ENCODE results near the gene SOD2. TPM values are rescaled to one million over a fixed set of nuclear protein-coding genes. Genes with fewer than 3 reads are reported as not detected.
A peak's percentile ranks its signal among the peaks of the same experiment; 100 is the strongest.

Gene SOD2
- total and polyA plus RNA-seq, 3 experiments from 2014 or later, result 82.9 to 86.6 (median 85.0) TPM

DNA sequence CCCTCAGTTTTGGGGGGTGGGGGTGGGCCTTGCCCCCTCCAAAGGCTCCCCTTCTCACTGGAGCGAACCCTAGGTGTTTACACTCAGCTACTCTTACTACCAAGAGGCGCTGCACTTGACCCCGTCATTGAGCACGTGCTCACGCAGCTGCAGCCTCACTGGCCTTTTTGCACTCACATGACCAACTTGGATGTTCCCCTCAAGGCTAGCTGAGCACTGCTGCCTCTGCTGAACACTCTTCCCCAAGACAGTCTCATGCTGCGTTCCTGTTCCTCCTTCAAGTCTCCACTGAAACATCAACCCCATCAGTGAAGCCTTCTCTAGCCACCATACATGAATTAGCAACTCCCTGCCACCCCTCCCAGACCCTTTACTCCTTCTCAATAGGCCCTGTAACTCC, 4.0 kb downstream of the SOD2 start:
- Mint-ChIP-seq H3K36me3 (peaks cover 0 to 62% (median 17%) of the 10 kb centered on the region in 3 donors), H3K27me3 (no peaks in the 10 kb centered on the region), H3K9me3 (no peaks in the 10 kb centered on the region), H3K4me3 (peak overlapping the region in 1 of 7 donors; percentile 54), H3K4me1 (peaks cover 38 to 57% (median 52%) of the 10 kb centered on the region in 3 donors), H3K27ac (peak overlapping the region in 2 of 8 donors; percentile 33 to 51)
- POLR2A ChIA-PET, result no interaction called here
- H3K4me1 ChIP-seq (ENCODE audit: insufficient read depth, low read length), result peaks cover 26% of the 10 kb centered on the region
- H3K27me3 ChIP-seq (ENCODE audit: insufficient read depth, low read length, poor library complexity, severe bottlenecking), result no peaks in the 10 kb centered on the region
- H3K36me3 ChIP-seq (ENCODE audit: insufficient read depth, low read length), result peaks cover 14% of the 10 kb centered on the region
- H3K9me3 ChIP-seq (ENCODE audit: low read length), result no peaks in the 10 kb centered on the region
- DNase-seq, result no peak
- H3K27ac ChIP-seq (ENCODE audit: low read depth, low read length), result no peak overlapping the region
- H3K4me3 ChIP-seq (ENCODE audit: low read length), result no peak overlapping the region
- CTCF ChIA-PET, result interaction anchor here (1.1 kb wide), 1 partner anchor 101 kb away, joined by 3 read pairs; the partner anchor contains the start of gene MRPL18

DNA sequence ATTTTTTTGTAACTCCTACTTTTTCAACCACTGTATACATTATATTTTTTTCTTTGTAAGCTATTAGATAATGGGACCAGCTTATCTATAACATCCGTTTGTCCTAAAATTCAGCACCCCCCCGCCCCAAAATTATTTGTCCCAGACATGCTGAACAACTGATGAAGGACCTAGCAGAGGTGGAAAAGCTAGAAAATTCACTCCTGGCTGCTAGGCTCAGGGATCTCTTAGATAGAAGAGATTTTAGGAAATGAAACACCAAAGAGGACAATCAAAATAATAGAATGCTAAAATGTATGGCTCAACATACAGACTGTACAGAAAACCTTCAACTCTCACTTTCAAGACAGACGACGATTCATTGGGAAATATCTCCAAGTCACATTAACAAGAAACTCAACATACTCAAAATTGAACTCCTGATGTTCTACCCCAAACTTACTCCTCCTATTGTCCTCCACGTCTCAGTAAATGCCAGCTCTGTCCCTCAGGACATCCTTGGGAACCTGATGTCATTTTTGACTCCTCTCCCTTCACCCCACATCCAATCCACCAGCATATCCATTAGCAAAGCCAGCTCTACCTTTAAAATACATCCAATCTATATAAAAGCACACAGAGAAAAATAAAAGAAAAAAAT, 4.7 kb downstream of the SOD2 start:
- no peak overlapping the region for H3K4me3 Mint-ChIP-seq
- H3K9me3 Mint-ChIP-seq, result no peaks in the 10 kb centered on the region
- H3K27me3 Mint-ChIP-seq, result no peaks in the 10 kb centered on the region
- CTCF ChIA-PET, result interaction anchor here (1.1 kb wide), 1 partner anchor 102 kb away, joined by 3 read pairs; the partner anchor contains the start of gene MRPL18
- H3K9me3 ChIP-seq (ENCODE audit: low read length), result no peaks in the 10 kb centered on the region
- no peaks in the 10 kb centered on the region for H3K27me3 ChIP-seq (ENCODE audit: insufficient read depth, low read length, poor library complexity, severe bottlenecking)
- peaks cover 0 to 66% (median 20%) of the 10 kb centered on the region in 3 donors for H3K36me3 Mint-ChIP-seq
- H3K4me1 Mint-ChIP-seq, result peaks cover 33 to 53% (median 49%) of the 10 kb centered on the region in 3 donors
- H3K4me1 ChIP-seq (ENCODE audit: insufficient read depth, low read length), result peaks cover 22% of the 10 kb centered on the region
- peak overlapping the region in 3 of 8 donors; percentile 6 to 51 (median 14) for H3K27ac Mint-ChIP-seq
- no peak for DNase-seq
- no peak overlapping the region for H3K4me3 ChIP-seq (ENCODE audit: low read length)
- peaks cover 19% of the 10 kb centered on the region for H3K36me3 ChIP-seq (ENCODE audit: insufficient read depth, low read length)
- H3K27ac ChIP-seq (ENCODE audit: low read depth, low read length), result no peak overlapping the region
- POLR2A ChIA-PET, result no interaction called here

DNA sequence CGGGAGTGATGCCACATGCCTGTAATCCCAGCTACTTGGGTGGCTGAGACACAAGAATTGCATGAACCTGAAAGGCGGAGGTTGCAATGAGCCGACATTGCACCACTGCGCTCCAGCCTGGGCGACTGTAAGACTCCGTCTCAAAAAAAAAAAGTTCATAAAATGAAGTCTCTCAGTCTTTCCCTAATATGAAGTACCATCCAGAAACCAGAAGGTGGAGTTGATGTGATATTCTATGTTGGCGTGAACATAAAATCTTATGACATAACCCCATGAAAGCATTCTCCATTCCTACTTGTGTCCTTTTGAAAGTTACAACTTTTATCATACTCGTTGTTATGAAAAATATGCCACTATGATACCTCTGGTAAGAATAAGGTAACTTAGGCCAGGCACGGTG, 5.7 kb downstream of the SOD2 start:
- no peak overlapping the region for H3K27ac ChIP-seq (ENCODE audit: low read depth, low read length)
- Mint-ChIP-seq H3K4me3 (no peak overlapping the region), H3K4me1 (peaks cover 33 to 51% (median 48%) of the 10 kb centered on the region in 3 donors), H3K27ac (no peak overlapping the region), H3K27me3 (no peaks in the 10 kb centered on the region), H3K36me3 (peaks cover 0 to 70% (median 20%) of the 10 kb centered on the region in 3 donors), H3K9me3 (no peaks in the 10 kb centered on the region)
- ChIA-PET CTCF (no interaction called here), POLR2A (no interaction called here)
- peaks cover 21% of the 10 kb centered on the region for H3K4me1 ChIP-seq (ENCODE audit: insufficient read depth, low read length)
- H3K27me3 ChIP-seq (ENCODE audit: insufficient read depth, low read length, poor library complexity, severe bottlenecking), result no peaks in the 10 kb centered on the region
- H3K4me3 ChIP-seq (ENCODE audit: low read length), result no peak overlapping the region
- no peak for DNase-seq
- no peaks in the 10 kb centered on the region for H3K9me3 ChIP-seq (ENCODE audit: low read length)
- H3K36me3 ChIP-seq (ENCODE audit: insufficient read depth, low read length), result peaks cover 19% of the 10 kb centered on the region

DNA sequence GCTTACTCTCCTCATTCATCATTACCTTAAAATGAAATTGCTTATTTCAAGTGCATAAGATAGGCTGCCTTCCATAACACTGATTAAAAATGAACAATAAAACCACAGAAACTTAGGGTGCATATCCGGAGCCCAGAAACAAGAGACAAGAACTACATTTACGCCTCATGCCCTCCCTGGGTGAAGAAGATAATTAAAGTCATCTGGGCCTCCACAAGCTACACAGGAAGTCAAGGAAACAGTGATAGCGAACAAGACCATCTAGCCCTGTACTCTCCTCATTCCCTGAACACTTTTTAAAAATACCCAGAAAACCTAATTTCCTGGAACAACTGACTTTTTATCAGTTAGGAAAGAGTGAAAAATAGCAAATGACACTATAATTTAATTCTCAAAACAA, 6.3 kb downstream of the SOD2 start:
- H3K27ac Mint-ChIP-seq, result peak overlapping the region in 3 of 8 donors; percentile 32 to 60 (median 50)
- DNase-seq, result no peak
- Histone ChIP-seq H3K27me3 (ENCODE audit: insufficient read depth, low read length, poor library complexity, severe bottlenecking) (no peaks in the 10 kb centered on the region), H3K4me3 (ENCODE audit: low read length) (no peak overlapping the region), H3K36me3 (ENCODE audit: insufficient read depth, low read length) (peaks cover 21% of the 10 kb centered on the region), H3K4me1 (ENCODE audit: insufficient read depth, low read length) (peaks cover 15% of the 10 kb centered on the region), H3K9me3 (ENCODE audit: low read length) (no peaks in the 10 kb centered on the region), H3K27ac (ENCODE audit: low read depth, low read length) (no peak overlapping the region)
- H3K36me3 Mint-ChIP-seq, result peaks cover 0 to 72% (median 20%) of the 10 kb centered on the region in 3 donors
- no peak overlapping the region for H3K4me3 Mint-ChIP-seq
- ChIA-PET POLR2A (no interaction called here), CTCF (interaction anchor here (1.5 kb wide), 1 partner anchor 40 kb away, joined by 4 read pairs; the partner anchor contains the start of gene WTAP)
- peaks cover 27 to 45% (median 45%) of the 10 kb centered on the region in 3 donors for H3K4me1 Mint-ChIP-seq
- no peaks in the 10 kb centered on the region for H3K9me3 Mint-ChIP-seq
- no peaks in the 10 kb centered on the region for H3K27me3 Mint-ChIP-seq

DNA sequence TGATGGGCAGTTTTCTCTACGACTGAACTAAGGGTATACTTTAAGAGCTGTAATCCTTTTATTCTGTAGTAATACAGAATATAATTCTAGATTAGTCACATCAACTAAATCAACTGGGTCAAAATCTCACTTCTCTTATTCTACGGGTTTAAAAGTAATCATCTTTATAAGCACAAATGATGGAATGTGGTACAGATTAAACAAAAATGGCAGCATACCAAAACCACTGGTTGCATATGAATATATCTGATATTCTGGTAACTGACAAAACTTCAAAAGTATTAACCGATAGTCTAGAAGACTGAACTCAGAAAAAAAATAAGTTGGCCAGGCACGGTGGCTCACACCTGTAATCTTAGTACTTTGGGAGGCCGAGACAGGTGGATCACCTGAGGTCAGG, 7.0 kb downstream of the SOD2 start:
- no peak for DNase-seq
- ChIA-PET POLR2A (no interaction called here), CTCF (interaction anchor here (1.5 kb wide), 1 partner anchor 41 kb away, joined by 4 read pairs; the partner anchor contains the start of gene WTAP)
- Histone ChIP-seq H3K27me3 (ENCODE audit: insufficient read depth, low read length, poor library complexity, severe bottlenecking) (no peaks in the 10 kb centered on the region), H3K36me3 (ENCODE audit: insufficient read depth, low read length) (peaks cover 21% of the 10 kb centered on the region), H3K4me3 (ENCODE audit: low read length) (no peak overlapping the region), H3K27ac (ENCODE audit: low read depth, low read length) (no peak overlapping the region), H3K9me3 (ENCODE audit: low read length) (no peaks in the 10 kb centered on the region), H3K4me1 (ENCODE audit: insufficient read depth, low read length) (peaks cover 8% of the 10 kb centered on the region)
- H3K36me3 Mint-ChIP-seq, result peaks cover 0 to 75% (median 20%) of the 10 kb centered on the region in 3 donors
- no peaks in the 10 kb centered on the region for H3K27me3 Mint-ChIP-seq
- H3K9me3 Mint-ChIP-seq, result no peaks in the 10 kb centered on the region
- H3K27ac Mint-ChIP-seq, result peak overlapping the region in 1 of 8 donors; percentile 92
- H3K4me3 Mint-ChIP-seq, result no peak overlapping the region
- peaks cover 22 to 45% (median 39%) of the 10 kb centered on the region in 3 donors for H3K4me1 Mint-ChIP-seq

DNA sequence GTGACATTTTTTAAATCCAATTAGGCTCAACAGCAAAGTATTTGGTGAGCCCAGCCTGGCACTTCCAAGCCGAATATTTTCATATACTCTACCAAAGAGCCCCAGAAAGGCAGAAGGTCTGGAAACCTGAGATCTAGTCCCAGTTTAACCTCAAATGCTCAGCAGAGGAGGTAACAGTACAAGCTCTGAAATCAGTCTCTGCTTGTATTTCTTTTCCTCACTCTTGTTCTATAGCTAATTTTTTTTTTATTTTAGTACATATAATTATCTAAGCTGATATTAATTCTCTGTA, 9.1 kb downstream of the SOD2 start:
- Histone ChIP-seq H3K4me3 (ENCODE audit: low read length) (no peak overlapping the region), H3K27ac (ENCODE audit: low read depth, low read length) (no peak overlapping the region), H3K27me3 (ENCODE audit: insufficient read depth, low read length, poor library complexity, severe bottlenecking) (no peaks in the 10 kb centered on the region), H3K9me3 (ENCODE audit: low read length) (no peaks in the 10 kb centered on the region), H3K36me3 (ENCODE audit: insufficient read depth, low read length) (peaks cover 21% of the 10 kb centered on the region), H3K4me1 (ENCODE audit: insufficient read depth, low read length) (peaks cover 6% of the 10 kb centered on the region)
- peaks cover 22 to 48% (median 42%) of the 10 kb centered on the region in 3 donors for H3K4me1 Mint-ChIP-seq
- CTCF ChIA-PET, result interaction anchor here (1.0 kb wide), 1 partner anchor 15 kb away, joined by 3 read pairs; no protein-coding TSS in a partner anchor
- peaks cover 0 to 83% (median 21%) of the 10 kb centered on the region in 3 donors for H3K36me3 Mint-ChIP-seq
- H3K9me3 Mint-ChIP-seq, result no peaks in the 10 kb centered on the region
- POLR2A ChIA-PET, result no interaction called here
- H3K27ac Mint-ChIP-seq, result peak overlapping the region in 1 of 8 donors; percentile 5
- DNase-seq, result no peak
- H3K27me3 Mint-ChIP-seq, result no peaks in the 10 kb centered on the region
- no peak overlapping the region for H3K4me3 Mint-ChIP-seq

DNA sequence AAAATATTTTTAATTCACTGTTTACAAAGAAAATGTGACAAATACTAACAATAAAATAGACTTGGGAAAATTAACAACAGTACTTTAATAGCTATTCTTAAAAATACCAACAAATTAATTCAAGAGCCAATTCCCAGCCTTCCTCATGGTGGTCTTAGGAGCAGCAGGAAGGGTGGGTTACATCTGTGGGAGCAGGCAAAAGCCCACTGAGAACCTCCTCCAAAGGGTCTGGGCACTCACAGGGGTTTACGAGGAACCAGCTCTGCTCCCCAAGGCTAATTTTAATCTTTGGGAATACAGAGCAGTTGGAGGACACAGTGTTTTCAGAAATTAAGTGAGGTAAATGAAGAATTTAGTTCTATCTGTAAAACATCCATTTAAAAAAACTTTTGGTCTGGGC, 10.2 kb downstream of the SOD2 start:
- Mint-ChIP-seq H3K4me3 (no peak overlapping the region), H3K36me3 (peaks cover 0 to 81% (median 22%) of the 10 kb centered on the region in 3 donors), H3K27me3 (no peaks in the 10 kb centered on the region), H3K4me1 (peaks cover 12 to 39% (median 31%) of the 10 kb centered on the region in 3 donors), H3K27ac (no peak overlapping the region), H3K9me3 (no peaks in the 10 kb centered on the region)
- H3K9me3 ChIP-seq (ENCODE audit: low read length), result no peaks in the 10 kb centered on the region
- no peak overlapping the region for H3K27ac ChIP-seq (ENCODE audit: low read depth, low read length)
- ChIA-PET POLR2A (no interaction called here), CTCF (interaction anchor here (2.9 kb wide), 1 partner anchor 9 kb away, joined by 7 read pairs; no protein-coding TSS in a partner anchor)
- H3K4me1 ChIP-seq (ENCODE audit: insufficient read depth, low read length), result peaks cover 6% of the 10 kb centered on the region
- H3K4me3 ChIP-seq (ENCODE audit: low read length), result no peak overlapping the region
- peaks cover 21% of the 10 kb centered on the region for H3K36me3 ChIP-seq (ENCODE audit: insufficient read depth, low read length)
- no peaks in the 10 kb centered on the region for H3K27me3 ChIP-seq (ENCODE audit: insufficient read depth, low read length, poor library complexity, severe bottlenecking)
- DNase-seq, result no peak

DNA sequence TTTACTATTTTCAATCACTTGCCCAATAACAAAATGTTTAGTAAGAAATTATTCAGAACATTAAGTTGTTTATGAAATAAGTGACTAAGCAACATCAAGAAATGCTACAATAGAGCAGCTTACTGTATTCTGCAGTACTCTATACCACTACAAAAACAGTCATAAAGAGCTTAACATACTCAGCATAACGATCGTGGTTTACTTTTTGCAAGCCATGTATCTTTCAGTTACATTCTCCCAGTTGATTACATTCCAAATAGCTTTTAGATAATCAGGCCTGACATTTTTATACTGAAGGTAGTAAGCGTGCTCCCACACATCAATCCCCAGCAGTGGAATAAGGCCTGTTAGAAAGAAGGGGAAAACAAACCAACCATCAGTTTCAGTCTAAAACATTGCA, 10.7 kb downstream of the SOD2 start:
- DNase-seq, result no peak
- POLR2A ChIA-PET, result no interaction called here
- Histone ChIP-seq H3K4me1 (ENCODE audit: insufficient read depth, low read length) (peaks cover 6% of the 10 kb centered on the region), H3K36me3 (ENCODE audit: insufficient read depth, low read length) (peaks cover 21% of the 10 kb centered on the region), H3K9me3 (ENCODE audit: low read length) (no peaks in the 10 kb centered on the region), H3K27me3 (ENCODE audit: insufficient read depth, low read length, poor library complexity, severe bottlenecking) (no peaks in the 10 kb centered on the region), H3K4me3 (ENCODE audit: low read length) (no peak overlapping the region), H3K27ac (ENCODE audit: low read depth, low read length) (no peak overlapping the region)
- CTCF ChIA-PET, result interaction anchor here (2.9 kb wide), 1 partner anchor 9 kb away, joined by 7 read pairs; no protein-coding TSS in a partner anchor
- peaks cover 10 to 36% (median 28%) of the 10 kb centered on the region in 3 donors for H3K4me1 Mint-ChIP-seq
- no peaks in the 10 kb centered on the region for H3K9me3 Mint-ChIP-seq
- no peaks in the 10 kb centered on the region for H3K27me3 Mint-ChIP-seq
- peaks cover 0 to 78% (median 19%) of the 10 kb centered on the region in 3 donors for H3K36me3 Mint-ChIP-seq
- H3K4me3 Mint-ChIP-seq, result no peak overlapping the region
- peak overlapping the region in 1 of 8 donors; percentile 45 for H3K27ac Mint-ChIP-seq
